Mammary microvascular endothelial cell (primary cell): ENCODE results near the gene CACTIN. TPM values are rescaled to one million over a fixed set of nuclear protein-coding genes. Genes with fewer than 3 reads are reported as not detected.

Experiments
- total RNA-seq: library from RNA; depleted of rRNA; stranded (reverse); fragments of >200 nt; gene quantifications from 2 replicates; pipeline ENCODE4 v1.2.3, GENCODE V29; 2015

CACTIN gene
- total RNA-seq, result 37.7 and 40.2 TPM in 2 replicates

GRCh38 chr19:3626473-3627350 is at the start of gene CACTIN:
TSS of gene CACTIN (minus strand) at chr19:3626790. CDS start at chr19:3626762, 28 bp downstream.

DNA sequence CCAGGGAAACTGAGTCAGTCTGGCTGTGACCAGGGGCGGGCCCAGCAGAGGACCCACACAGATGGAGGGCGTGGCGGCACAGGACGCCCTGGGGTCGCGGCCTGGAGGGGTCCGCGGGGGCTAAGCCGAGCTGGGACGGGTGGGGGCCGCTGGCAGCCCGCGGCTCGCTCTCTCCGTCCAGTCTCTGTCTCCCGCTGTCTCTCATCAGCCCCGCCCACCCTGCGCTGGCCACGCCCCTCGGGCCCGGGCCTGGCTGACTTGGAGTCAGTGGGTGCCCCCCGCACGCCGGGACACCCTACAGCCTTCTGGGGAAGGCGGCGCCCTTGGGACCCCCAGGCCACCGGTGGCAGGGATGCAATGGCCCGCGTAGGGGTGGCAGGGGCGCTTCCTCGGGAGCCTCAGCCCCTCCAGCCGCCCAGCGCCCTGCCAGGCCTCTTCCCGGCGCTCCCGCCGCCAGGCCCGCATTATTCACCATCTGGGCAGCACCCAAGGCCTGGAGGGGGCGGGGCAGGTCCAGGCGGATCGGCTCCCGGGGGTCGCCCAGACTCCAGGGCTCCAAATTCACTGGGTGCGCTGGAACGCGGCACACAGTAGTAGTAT is 19.8 kb downstream of the CACTIN start, which contains the start of gene TBXA2R:
Gene TBXA2R, minus strand, starts transcription at position 186 of the 600 bp plus-strand sequence. CDS start 6,241 bp downstream, outside the sequence.

DNA sequence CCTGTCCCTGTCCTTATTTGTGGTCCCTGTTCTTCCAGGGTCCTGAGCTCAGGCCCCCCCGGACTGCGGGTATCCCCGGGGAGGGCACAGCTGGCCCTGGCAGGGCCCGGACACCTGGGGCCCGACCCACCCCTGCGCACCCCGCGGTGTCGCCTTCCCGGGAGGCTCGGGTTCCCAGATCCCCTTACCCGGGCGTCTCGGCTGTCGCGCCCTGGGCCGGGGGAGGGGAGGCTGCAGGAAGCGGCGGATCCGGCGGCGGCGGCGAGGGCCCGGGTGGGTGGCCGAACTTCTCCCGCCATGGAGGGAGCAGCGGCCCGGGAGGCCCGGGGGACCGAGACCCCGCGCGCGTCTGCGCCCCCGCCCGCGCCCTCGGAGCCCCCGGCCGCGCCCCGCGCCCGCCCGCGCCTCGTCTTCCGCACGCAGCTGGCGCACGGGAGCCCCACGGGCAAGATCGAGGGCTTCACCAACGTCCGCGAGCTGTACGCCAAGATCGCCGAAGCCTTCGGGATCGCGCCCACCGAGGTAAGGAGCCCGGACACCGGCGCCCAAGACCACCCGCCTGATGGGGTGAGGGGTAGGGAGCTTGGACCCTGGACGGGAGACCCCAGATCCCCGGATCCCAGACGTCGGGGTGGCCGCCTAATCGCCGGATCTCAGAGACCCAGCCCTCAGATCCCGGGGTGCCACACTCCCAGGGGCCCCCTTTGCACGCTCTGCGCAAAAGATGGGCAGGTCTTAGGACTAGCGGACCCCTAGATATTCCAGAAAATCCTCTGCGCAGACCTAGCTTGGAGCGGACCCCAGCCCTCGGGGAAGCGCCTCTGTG is 41.1 kb downstream of the CACTIN start, which contains the start of gene GIPC3:
Gene GIPC3, plus strand, starts transcription at position 178 of the 826 bp plus-strand sequence. Its CDS starts 120 bp downstream, at position 298.

DNA sequence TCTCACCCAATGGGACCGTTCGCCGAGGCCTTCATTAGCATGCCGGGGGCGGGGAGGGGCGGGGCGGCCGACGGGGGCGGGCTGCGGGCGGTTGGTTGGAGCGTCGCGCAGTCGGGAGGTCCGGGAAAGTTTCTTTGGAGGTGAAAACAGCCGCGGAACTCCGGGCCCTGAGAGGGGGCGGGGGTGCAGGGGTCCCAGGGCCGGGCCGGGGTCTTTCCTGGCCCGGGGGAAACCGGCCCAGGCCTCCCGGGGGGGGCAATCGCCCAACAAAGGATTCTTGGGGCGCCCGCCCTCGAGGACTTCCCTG is 53.8 kb downstream of the CACTIN start, which contains the start of gene HMG20B:
Gene HMG20B, plus strand, starts transcription at position 90 of the 307 bp plus-strand sequence. CDS start 366 bp downstream, outside the sequence.

Other genes with a start within 250 kb of the CACTIN start
- gene SMIM24, start 146.3 kb downstream of the CACTIN start, total RNA-seq, result not detected in 2 replicates
- not detected in 2 replicates for gene SMIM44, start 143.3 kb downstream of the CACTIN start, total RNA-seq
- 30.4 and 35.4 TPM in 2 replicates for gene DOHH, start 126.1 kb downstream of the CACTIN start, total RNA-seq
- gene FZR1, start 120.5 kb downstream of the CACTIN start, total RNA-seq, result 39.8 and 47.2 TPM in 2 replicates
- not detected in 2 replicates for gene TEKTIP1, start 87.6 kb downstream of the CACTIN start, total RNA-seq
- gene MFSD12, start 69.2 kb downstream of the CACTIN start, total RNA-seq, result 92.6 and 116 TPM in 2 replicates
- 131 and 144 TPM in 2 replicates for gene HMG20B, start 53.8 kb downstream of the CACTIN start, total RNA-seq
- 1.4 TPM in 2 replicates for gene GIPC3, start 41.3 kb downstream of the CACTIN start, total RNA-seq
- gene TBXA2R, start 19.9 kb downstream of the CACTIN start, total RNA-seq, result 8.5 and 9.3 TPM in 2 replicates
- 33.5 and 38.7 TPM in 2 replicates for gene PIP5K1C, start 73.7 kb upstream of the CACTIN start, total RNA-seq
- not detected in 2 replicates for gene TJP3, start 81.6 kb upstream of the CACTIN start, total RNA-seq
- 29.8 and 35.5 TPM in 2 replicates for gene APBA3, start 134.9 kb upstream of the CACTIN start, total RNA-seq
- gene MRPL54, start 135.9 kb upstream of the CACTIN start, total RNA-seq, result 106 and 140 TPM in 2 replicates
- gene RAX2, start 145.4 kb upstream of the CACTIN start, total RNA-seq, result not detected in 2 replicates
- gene MATK, start 159.6 kb upstream of the CACTIN start, total RNA-seq, result not detected in 2 replicates
- gene ZFR2, start 242.2 kb upstream of the CACTIN start, total RNA-seq, result not detected in 2 replicates